Calu3 (cell line): ENCODE data around the gene PIRT. TPM values are rescaled to one million over a fixed set of nuclear protein-coding genes. Genes with fewer than 3 reads are reported as not detected.

Experiments used
- BruUV-seq: library from RNA; stranded (reverse); fragments of 400-500 nt; replicated peaks from 2 replicates; lab custom pipeline; 2021; lab: Mats Ljungman, UMichigan
- CTCF ChIA-PET: fragments of 300-600 bp; sonication (Branson Sonifier 250); formaldehyde crosslinking; loops from one replicate; lab custom pipeline; 2022; ENCODE audit warnings: antibody characterized with exemption; lab: Charles Lee
- DNase-seq: peaks from one replicate; pipeline ENCODE4 v3.0.0; 2022
- H3K27ac Mint-ChIP-seq: one replicate; pipeline ENCODE4 v1.8.0; 2022; ENCODE audit warnings: mixed read lengths; ENCODE audit not compliant: unreplicated experiment
- H3K27me3 Mint-ChIP-seq: one replicate; pipeline ENCODE4 v1.8.0; 2022; ENCODE audit warnings: mixed read lengths; ENCODE audit not compliant: unreplicated experiment
- H3K36me3 Mint-ChIP-seq: one replicate; pipeline ENCODE4 v1.8.0; 2022; ENCODE audit warnings: mild to moderate bottlenecking, moderate library complexity, mixed read lengths; ENCODE audit not compliant: insufficient read depth, unreplicated experiment
- H3K4me1 Mint-ChIP-seq: one replicate; pipeline ENCODE4 v1.8.0; 2022; ENCODE audit warnings: mild to moderate bottlenecking, low read depth, mixed read lengths; ENCODE audit not compliant: unreplicated experiment
- H3K4me3 Mint-ChIP-seq: one replicate; pipeline ENCODE4 v1.8.0; 2022; ENCODE audit warnings: mild to moderate bottlenecking, low read depth, moderate library complexity, mixed read lengths; ENCODE audit not compliant: unreplicated experiment
- H3K9me3 Mint-ChIP-seq: one replicate; pipeline ENCODE4 v1.8.0; 2022; ENCODE audit warnings: low read depth, mixed read lengths; ENCODE audit not compliant: unreplicated experiment
- intact Hi-C: fragments of 100-400 bp; cut with micrococcal nuclease; formaldehyde crosslinking; loops from one replicate; pipeline ENCODE4 v1.10.0; 2022; ENCODE audit not compliant: unreplicated experiment
- total RNA-seq: library from RNA; stranded (reverse); gene quantifications from 2 replicates; pipeline ENCODE4 v1.2.3, GENCODE V29; 2022
- TF ChIP-seq, protein P1 (sequence below): fragments of 200-600 bp; IDR thresholded peaks from one replicate; pipeline ENCODE4 v1.8.0; 2022; ENCODE audit warnings: antibody characterized with exemption; ENCODE audit not compliant: unreplicated experiment

The PIRT gene
- total RNA-seq, 1 experiment from 2014 or later = not detected

DNA sequence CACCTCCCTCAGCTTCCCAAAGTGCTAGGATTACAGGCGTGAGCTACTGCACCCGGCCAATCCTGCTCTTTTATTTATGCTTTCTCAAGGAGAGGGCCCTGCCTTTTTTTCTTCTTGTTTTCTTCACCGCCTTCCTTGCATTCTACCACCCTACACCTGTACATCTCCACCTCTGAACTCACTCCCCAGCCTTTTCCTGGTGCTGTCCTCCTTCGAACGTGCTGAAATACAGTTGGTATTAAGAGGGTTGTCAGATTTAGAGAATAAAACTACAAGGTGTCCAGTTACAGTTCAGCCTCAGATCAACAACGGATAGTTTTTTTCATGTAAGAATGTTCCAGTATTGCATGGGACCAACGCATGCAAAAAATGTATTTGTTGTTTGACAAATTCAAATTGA is 1.7 kb downstream of the PIRT start:
- Mint-ChIP-seq H3K27ac (no peak overlapping the region), H3K9me3 (no peaks in the 10 kb centered on the region), H3K4me3 (no peak overlapping the region), H3K36me3 (no peaks in the 10 kb centered on the region), H3K4me1 (no peaks in the 10 kb centered on the region), H3K27me3 (no peaks in the 10 kb centered on the region)
- intact Hi-C loops = no loop called here
- DNase-seq = no peak
- TF ChIP-seq, protein P1, sequence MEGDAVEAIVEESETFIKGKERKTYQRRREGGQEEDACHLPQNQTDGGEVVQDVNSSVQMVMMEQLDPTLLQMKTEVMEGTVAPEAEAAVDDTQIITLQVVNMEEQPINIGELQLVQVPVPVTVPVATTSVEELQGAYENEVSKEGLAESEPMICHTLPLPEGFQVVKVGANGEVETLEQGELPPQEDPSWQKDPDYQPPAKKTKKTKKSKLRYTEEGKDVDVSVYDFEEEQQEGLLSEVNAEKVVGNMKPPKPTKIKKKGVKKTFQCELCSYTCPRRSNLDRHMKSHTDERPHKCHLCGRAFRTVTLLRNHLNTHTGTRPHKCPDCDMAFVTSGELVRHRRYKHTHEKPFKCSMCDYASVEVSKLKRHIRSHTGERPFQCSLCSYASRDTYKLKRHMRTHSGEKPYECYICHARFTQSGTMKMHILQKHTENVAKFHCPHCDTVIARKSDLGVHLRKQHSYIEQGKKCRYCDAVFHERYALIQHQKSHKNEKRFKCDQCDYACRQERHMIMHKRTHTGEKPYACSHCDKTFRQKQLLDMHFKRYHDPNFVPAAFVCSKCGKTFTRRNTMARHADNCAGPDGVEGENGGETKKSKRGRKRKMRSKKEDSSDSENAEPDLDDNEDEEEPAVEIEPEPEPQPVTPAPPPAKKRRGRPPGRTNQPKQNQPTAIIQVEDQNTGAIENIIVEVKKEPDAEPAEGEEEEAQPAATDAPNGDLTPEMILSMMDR = no peak
- BruUV-seq = no TSS peak
- CTCF ChIA-PET = no interaction called here

DNA sequence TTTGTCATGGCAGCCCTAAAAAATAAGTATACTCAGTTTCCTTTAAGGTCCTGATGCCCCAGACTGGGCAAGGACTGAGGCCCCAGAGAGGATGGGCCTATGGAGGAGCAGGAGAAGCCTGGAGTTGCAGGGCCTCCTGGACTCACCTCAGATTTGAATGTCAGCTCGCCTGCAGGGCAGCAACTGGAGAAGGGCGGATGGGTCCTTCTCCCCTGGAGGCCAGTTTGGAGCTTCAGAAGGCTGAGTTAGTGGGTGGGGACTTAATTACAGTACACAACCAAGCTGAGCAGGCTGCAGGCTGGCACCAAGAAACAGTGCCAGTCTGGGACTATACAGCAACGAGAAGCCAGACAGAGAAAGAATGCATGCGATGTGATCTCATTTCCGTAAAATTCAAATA is 6.2 kb downstream of the PIRT start:
- Mint-ChIP-seq H3K27ac (no peak overlapping the region), H3K27me3 (no peaks in the 10 kb centered on the region), H3K9me3 (no peaks in the 10 kb centered on the region), H3K4me3 (no peak overlapping the region), H3K36me3 (no peaks in the 10 kb centered on the region), H3K4me1 (no peaks in the 10 kb centered on the region)
- DNase-seq = no peak
- CTCF ChIA-PET = no interaction called here
- BruUV-seq = no TSS peak
- intact Hi-C loops = no loop called here
- TF ChIP-seq, protein P1 = no peak

DNA sequence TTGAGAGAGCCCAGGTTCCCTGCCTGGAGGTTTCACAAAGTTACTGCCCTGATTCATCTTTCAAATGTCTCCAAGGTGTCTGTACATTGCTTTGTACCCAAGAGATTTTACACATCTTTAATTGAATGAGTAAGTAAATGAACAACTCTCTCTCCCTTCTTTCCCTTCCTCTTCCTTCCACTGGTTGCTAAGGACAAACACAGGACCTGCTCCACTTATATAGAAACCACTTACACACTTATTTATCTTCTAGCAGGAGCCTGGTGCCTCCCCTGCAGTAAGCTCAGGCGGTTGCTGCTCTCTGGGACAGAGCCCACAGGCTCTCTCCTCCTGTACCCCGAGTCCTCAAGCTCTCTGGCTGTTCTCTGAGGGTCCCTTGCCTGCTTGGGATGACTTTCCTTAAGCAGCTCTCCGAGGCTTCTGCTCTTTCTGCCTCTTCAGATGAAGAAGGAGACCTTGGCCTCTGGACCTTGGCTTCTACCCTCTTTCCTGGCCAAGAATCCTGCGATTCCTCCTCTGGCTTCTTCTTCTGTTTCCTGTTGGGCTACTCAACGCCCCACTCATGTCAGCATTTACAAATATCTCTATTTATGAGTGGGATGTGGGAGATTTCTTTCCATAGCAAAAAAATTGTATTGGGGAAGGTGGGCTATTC is 9.9 kb downstream of the PIRT start:
- Mint-ChIP-seq H3K4me1 (no peaks in the 10 kb centered on the region), H3K27me3 (no peaks in the 10 kb centered on the region), H3K27ac (no peak overlapping the region), H3K9me3 (no peaks in the 10 kb centered on the region), H3K4me3 (no peak overlapping the region), H3K36me3 (no peaks in the 10 kb centered on the region)
- TF ChIP-seq, protein P1 = no peak
- CTCF ChIA-PET = no interaction called here
- no peak for DNase-seq
- no TSS peak for BruUV-seq
- intact Hi-C loops = no loop called here

DNA sequence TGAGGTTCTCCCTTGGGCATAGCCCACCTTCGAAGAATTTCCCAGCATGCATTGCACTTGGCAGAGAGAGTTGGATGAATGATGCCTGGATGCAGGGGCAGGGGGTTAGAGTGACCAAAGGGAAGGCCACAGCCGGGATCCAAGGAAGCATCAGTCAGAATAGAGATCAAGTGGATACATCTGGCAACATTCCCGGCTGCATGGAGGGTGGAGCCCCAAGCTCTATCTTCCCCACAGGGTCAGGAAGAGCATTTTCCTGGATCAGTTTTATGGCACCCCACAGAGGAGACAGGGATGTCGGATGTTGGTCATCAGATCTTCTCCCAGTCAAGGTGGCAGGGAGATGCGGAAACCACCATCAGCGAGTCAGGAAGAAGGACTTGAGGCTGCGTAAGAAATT is 13.0 kb downstream of the PIRT start:
- CTCF ChIA-PET = no interaction called here
- no peaks in the 10 kb centered on the region for H3K36me3 Mint-ChIP-seq
- no TSS peak for BruUV-seq
- DNase-seq = no peak
- no peak overlapping the region for H3K4me3 Mint-ChIP-seq
- intact Hi-C loops = no loop called here
- H3K27me3 Mint-ChIP-seq = no peaks in the 10 kb centered on the region
- H3K27ac Mint-ChIP-seq = no peak overlapping the region
- H3K9me3 Mint-ChIP-seq = no peaks in the 10 kb centered on the region
- TF ChIP-seq, protein P1 = no peak
- H3K4me1 Mint-ChIP-seq = no peaks in the 10 kb centered on the region
